Measurements from ENCODE around the gene TNFRSF12A. TPM values are rescaled to one million over a fixed set of nuclear protein-coding genes. Genes with fewer than 3 reads are reported as not detected.

TNFRSF12A gene
- total and polyA plus RNA-seq, 2 of the 13 experiments (the other 11 are each of a cell fraction or from before 2014, with no cell fraction given): 61.9 to 66.0 TPM

DNA sequence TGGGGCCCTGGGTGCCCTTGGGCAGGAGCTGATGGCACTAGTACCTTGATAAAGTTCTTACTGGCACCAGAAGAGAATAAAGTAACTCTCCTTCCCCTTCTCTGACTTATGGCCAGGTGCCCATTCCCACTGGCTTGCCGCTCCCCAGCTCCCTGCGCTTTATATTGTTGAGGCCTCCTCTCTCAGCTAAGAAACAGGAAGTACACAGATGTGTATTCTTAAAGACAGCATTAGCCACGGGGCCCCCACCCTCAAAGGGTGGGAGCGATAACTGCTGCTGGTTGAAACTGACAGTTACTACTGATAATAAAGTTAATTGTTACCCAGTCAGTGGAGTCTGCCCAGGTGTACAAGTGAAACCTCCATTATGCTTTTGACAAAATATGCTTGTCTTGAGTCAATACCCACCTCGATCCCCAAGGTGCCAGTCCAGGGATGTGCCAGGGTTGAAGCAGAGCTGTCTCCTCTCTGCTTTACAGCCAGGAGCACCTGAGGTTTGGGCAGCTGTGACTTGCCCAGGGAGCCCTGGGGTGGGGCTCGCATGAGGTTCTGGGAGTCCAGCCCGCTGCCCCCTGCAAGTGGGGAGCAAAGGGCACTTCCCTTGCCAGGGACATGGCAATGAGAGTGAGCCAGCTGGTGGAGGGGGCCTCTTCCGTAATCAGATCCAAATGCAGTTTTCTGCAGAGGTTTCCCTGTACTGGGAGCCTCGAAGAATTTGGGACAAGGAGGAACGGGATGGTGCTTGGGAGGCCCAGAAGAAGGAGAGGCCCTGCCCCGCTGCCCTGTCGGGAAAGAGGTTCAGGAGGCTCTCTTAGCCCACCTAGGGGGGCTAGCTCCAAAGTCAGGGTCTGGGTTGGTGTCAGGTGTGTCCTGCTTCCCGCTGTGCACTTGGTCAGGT, 12.9 kb upstream of the TNFRSF12A start:
- 35% methylated on average over 11 of the region's 13 CpGs for WGBS (ENCODE audit: low lambda C conversion rate)
- peaks cover 3 to 10% of the 10 kb centered on the region in 2 experiments; a peak in 4 of 5 replicates for H3K27me3 ChIP-seq (ENCODE audit: control insufficient read depth in 1 of 2, insufficient read depth in 2 of 2, low read length in 2 of 2)
- TSS peak; percentile 43 for BruUV-seq (replicated peaks)
- H3K4me2 ChIP-seq (ENCODE audit: low read depth, low read length): peak overlapping the region; percentile 68
- H4K20me1 ChIP-seq (ENCODE audit: insufficient read depth, low read length): no peaks in the 10 kb centered on the region
- H3K36me3 ChIP-seq (replicated peaks in 1 of 2; ENCODE audit: control insufficient read depth in 1 of 2, insufficient read depth in 2 of 2, low read length in 2 of 2): no peaks in the 10 kb centered on the region
- ATAC-seq (0 out of 3 replicates have a peak, but pooled peaks have one; percentile 1), DNase-seq (ENCODE audit: low spot score) (no peak), FAIRE-seq (peak; percentile 4)
- in situ Hi-C loops (cut with HindIII; ENCODE audit: extremely low pct_ligation_motif_present, low pct_unique_long_range_greater_than_20kb) (no loop called here), intact Hi-C loops (cut with micrococcal nuclease; ENCODE audit: unreplicated experiment) (no loop called here)
- H3K9ac ChIP-seq (ENCODE audit: insufficient read depth, low read depth, low read length): peak overlapping the region; percentile 59
- H3K9me3 ChIP-seq (ENCODE audit: low read length): no peaks in the 10 kb centered on the region
- peaks cover 72% of the 10 kb centered on the region for H3K4me1 ChIP-seq (ENCODE audit: insufficient read depth, low read length)
- no peaks in the 10 kb centered on the region for H3K79me2 ChIP-seq (ENCODE audit: insufficient read depth, low read length)
- peak overlapping the region in 1 of 3 experiments; percentile 59; a peak in 2 of 6 replicates for H3K4me3 ChIP-seq (replicated peaks in 1 of 3; ENCODE audit: insufficient read depth in 1 of 3, low read depth in 2 of 3, low read length in 3 of 3)
- peak overlapping the region; percentile 84 for H3K27ac ChIP-seq (ENCODE audit: extremely low read length, insufficient read depth, low read length)
- CTCF ChIA-PET (ENCODE audit: low intra/inter-chr PET ratio, low total read pairs): no interaction called here
- no peak overlapping the region for H2AFZ ChIP-seq (ENCODE audit: low read length)
- POLR2A ChIA-PET: interaction anchor here (0.8 to 14.2 kb wide), 5 partner anchors 15 to 124 kb away, joined by 3 to 750 read pairs (median 4); partner anchors contain the start of genes CLDN6, FLYWCH2, HCFC1R1 and IL32
- TF ChIP-seq, protein P1, sequence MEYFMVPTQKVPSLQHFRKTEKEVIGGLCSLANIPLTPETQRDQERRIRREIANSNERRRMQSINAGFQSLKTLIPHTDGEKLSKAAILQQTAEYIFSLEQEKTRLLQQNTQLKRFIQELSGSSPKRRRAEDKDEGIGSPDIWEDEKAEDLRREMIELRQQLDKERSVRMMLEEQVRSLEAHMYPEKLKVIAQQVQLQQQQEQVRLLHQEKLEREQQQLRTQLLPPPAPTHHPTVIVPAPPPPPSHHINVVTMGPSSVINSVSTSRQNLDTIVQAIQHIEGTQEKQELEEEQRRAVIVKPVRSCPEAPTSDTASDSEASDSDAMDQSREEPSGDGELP (IDR thresholded peaks at IDR 0.05; ENCODE audit: borderline replicate concordance, low read depth): peak; percentile 74; the same call in 1 of the 2 replicates
- no peak for TF ChIP-seq ZNF432 (CRISPR knock-in tag; IDR thresholded peaks at IDR 0.05; ENCODE audit: borderline replicate concordance)
- TF ChIP-seq ATAD3A (CRISPR knock-in tag; IDR thresholded peaks at IDR 0.05): no peak
- no peak for TF ChIP-seq GATAD2A (CRISPR knock-in tag; IDR thresholded peaks at IDR 0.05)
- peak; percentile 33; the same call in 1 of the 2 replicates for TF ChIP-seq SALL1 (CRISPR knock-in tag; IDR thresholded peaks at IDR 0.05)
- no peak for TF ChIP-seq MIER2 (CRISPR knock-in tag; IDR thresholded peaks at IDR 0.05)
- no peak for TF ChIP-seq CCAR2 (optimal IDR thresholded peaks at IDR 0.05; ENCODE audit: low read depth, low read length)
- no peak for TF ChIP-seq ZFP36 (IDR thresholded peaks at IDR 0.05; ENCODE audit: borderline replicate concordance, low read depth, low read length, partially characterized antibody)
- peak; percentile 54; the same call in 1 of the 2 replicates for TF ChIP-seq HDAC1 (CRISPR knock-in tag; IDR thresholded peaks at IDR 0.05)
- TF ChIP-seq, protein P2, sequence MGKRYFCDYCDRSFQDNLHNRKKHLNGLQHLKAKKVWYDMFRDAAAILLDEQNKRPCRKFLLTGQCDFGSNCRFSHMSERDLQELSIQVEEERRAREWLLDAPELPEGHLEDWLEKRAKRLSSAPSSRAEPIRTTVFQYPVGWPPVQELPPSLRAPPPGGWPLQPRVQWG (CRISPR knock-in tag; IDR thresholded peaks at IDR 0.05; ENCODE audit: borderline replicate concordance, low read depth): no peak
- no peak for TF ChIP-seq MYC (CRISPR knock-in tag; IDR thresholded peaks at IDR 0.05; ENCODE audit: borderline replicate concordance)
- 0 out of 2 replicates have a peak, but pooled peaks have one; percentile 27 for TF ChIP-seq NCOR1 (IDR thresholded peaks at IDR 0.05; ENCODE audit: borderline replicate concordance, low read length)
- no peak for TF ChIP-seq GFI1 (CRISPR knock-in tag; IDR thresholded peaks at IDR 0.05; ENCODE audit: borderline replicate concordance)
- TF ChIP-seq POLR2A (IDR thresholded peaks at IDR 0.05; ENCODE audit: insufficient read depth in 1 of 2, low read depth in 2 of 2, low read length in 2 of 2): no peak
- TF ChIP-seq, protein P3, sequence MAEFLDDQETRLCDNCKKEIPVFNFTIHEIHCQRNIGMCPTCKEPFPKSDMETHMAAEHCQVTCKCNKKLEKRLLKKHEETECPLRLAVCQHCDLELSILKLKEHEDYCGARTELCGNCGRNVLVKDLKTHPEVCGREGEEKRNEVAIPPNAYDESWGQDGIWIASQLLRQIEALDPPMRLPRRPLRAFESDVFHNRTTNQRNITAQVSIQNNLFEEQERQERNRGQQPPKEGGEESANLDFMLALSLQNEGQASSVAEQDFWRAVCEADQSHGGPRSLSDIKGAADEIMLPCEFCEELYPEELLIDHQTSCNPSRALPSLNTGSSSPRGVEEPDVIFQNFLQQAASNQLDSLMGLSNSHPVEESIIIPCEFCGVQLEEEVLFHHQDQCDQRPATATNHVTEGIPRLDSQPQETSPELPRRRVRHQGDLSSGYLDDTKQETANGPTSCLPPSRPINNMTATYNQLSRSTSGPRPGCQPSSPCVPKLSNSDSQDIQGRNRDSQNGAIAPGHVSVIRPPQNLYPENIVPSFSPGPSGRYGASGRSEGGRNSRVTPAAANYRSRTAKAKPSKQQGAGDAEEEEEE (CRISPR knock-in tag; IDR thresholded peaks at IDR 0.05; ENCODE audit: borderline replicate concordance): no peak
- no peak for TF ChIP-seq CC2D1A (CRISPR knock-in tag; IDR thresholded peaks at IDR 0.05)
- no peak for TF ChIP-seq ZNF136 (CRISPR knock-in tag; IDR thresholded peaks at IDR 0.05; ENCODE audit: low read depth)
- TF ChIP-seq, protein P4, sequence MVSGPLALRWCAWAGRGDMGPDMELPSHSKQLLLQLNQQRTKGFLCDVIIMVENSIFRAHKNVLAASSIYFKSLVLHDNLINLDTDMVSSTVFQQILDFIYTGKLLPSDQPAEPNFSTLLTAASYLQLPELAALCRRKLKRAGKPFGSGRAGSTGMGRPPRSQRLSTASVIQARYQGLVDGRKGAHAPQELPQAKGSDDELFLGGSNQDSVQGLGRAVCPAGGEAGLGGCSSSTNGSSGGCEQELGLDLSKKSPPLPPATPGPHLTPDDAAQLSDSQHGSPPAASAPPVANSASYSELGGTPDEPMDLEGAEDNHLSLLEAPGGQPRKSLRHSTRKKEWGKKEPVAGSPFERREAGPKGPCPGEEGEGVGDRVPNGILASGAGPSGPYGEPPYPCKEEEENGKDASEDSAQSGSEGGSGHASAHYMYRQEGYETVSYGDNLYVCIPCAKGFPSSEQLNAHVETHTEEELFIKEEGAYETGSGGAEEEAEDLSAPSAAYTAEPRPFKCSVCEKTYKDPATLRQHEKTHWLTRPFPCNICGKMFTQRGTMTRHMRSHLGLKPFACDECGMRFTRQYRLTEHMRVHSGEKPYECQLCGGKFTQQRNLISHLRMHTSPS (CRISPR knock-in tag; IDR thresholded peaks at IDR 0.05; ENCODE audit: low read depth): peak; percentile 93
- no peak for TF ChIP-seq MEIS1 (CRISPR knock-in tag; IDR thresholded peaks at IDR 0.05; ENCODE audit: borderline replicate concordance)
- no peak for TF ChIP-seq MBD4 (IDR thresholded peaks at IDR 0.05; ENCODE audit: borderline replicate concordance, low read length)

Measured in HepG2 (cell line).